ENCODE data around the gene CYP2W1.

The CYP2W1 gene

DNA sequence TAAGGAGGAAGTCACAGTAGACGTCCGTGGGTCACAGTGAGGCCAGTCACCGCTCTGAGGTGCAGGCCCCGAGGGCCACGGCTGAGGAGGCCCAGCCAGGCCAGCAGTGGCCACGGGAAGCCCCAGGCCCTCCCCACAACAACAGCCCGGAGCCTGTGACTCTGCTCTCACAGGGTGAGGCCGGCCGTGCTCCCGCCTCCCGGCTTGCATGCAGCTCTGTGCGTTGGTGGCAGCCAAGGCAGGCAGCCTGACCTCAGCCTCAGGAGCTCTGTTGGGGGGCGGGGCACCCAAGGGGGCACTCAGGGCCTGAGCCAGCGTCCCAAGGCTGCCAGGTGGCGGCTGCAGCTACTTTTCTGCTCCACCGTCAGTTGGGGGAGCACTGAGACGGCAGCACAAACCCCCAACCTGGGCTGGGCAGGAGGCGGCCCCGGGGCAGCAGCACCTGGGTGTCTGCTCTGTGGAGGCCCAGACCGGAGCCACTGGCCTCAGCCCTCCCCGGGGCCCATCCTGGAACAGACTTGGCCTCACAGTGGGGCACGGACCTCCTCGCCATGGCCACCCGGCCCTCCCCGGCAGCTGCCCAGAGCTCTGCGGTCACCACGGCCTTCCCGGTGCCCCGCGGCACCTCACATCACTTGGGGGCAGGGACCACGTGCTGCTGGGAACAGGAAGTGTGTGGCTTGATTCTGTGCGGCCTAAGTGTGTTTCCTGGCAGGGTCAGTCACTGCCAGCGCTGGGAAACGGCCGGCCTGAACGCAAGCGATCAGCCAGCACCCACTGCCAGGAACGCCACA is 13.3 kb downstream of the CYP2W1 start:
- no peak for DNase-seq (ENCODE audit: low read depth in 1 of 2, low spot score in 1 of 2)
- Histone ChIP-seq H3K27me3 (ENCODE audit: insufficient read depth, poor library complexity, severe bottlenecking) (no peaks in the 10 kb centered on the region), H3K4me3 (replicated peaks; ENCODE audit: insufficient read depth, low read length) (no peak overlapping the region), H3K27ac (replicated peaks) (no peak overlapping the region)
- TF ChIP-seq SPI1 (IDR thresholded peaks at IDR 0.05; ENCODE audit: borderline replicate concordance, low read depth): no peak
- TF ChIP-seq, protein P1, sequence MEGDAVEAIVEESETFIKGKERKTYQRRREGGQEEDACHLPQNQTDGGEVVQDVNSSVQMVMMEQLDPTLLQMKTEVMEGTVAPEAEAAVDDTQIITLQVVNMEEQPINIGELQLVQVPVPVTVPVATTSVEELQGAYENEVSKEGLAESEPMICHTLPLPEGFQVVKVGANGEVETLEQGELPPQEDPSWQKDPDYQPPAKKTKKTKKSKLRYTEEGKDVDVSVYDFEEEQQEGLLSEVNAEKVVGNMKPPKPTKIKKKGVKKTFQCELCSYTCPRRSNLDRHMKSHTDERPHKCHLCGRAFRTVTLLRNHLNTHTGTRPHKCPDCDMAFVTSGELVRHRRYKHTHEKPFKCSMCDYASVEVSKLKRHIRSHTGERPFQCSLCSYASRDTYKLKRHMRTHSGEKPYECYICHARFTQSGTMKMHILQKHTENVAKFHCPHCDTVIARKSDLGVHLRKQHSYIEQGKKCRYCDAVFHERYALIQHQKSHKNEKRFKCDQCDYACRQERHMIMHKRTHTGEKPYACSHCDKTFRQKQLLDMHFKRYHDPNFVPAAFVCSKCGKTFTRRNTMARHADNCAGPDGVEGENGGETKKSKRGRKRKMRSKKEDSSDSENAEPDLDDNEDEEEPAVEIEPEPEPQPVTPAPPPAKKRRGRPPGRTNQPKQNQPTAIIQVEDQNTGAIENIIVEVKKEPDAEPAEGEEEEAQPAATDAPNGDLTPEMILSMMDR (IDR thresholded peaks at IDR 0.05; ENCODE audit: insufficient read depth, low read length): no peak
- TF ChIP-seq, protein P2, sequence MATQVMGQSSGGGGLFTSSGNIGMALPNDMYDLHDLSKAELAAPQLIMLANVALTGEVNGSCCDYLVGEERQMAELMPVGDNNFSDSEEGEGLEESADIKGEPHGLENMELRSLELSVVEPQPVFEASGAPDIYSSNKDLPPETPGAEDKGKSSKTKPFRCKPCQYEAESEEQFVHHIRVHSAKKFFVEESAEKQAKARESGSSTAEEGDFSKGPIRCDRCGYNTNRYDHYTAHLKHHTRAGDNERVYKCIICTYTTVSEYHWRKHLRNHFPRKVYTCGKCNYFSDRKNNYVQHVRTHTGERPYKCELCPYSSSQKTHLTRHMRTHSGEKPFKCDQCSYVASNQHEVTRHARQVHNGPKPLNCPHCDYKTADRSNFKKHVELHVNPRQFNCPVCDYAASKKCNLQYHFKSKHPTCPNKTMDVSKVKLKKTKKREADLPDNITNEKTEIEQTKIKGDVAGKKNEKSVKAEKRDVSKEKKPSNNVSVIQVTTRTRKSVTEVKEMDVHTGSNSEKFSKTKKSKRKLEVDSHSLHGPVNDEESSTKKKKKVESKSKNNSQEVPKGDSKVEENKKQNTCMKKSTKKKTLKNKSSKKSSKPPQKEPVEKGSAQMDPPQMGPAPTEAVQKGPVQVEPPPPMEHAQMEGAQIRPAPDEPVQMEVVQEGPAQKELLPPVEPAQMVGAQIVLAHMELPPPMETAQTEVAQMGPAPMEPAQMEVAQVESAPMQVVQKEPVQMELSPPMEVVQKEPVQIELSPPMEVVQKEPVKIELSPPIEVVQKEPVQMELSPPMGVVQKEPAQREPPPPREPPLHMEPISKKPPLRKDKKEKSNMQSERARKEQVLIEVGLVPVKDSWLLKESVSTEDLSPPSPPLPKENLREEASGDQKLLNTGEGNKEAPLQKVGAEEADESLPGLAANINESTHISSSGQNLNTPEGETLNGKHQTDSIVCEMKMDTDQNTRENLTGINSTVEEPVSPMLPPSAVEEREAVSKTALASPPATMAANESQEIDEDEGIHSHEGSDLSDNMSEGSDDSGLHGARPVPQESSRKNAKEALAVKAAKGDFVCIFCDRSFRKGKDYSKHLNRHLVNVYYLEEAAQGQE (IDR thresholded peaks at IDR 0.05; ENCODE audit: insufficient replicate concordance, low read depth): no peak
- TF ChIP-seq POLR2AphosphoS5 (IDR thresholded peaks at IDR 0.05; ENCODE audit: low read depth): no peak
- TF ChIP-seq GABPA (IDR thresholded peaks at IDR 0.05; ENCODE audit: low read depth): no peak

DNA sequence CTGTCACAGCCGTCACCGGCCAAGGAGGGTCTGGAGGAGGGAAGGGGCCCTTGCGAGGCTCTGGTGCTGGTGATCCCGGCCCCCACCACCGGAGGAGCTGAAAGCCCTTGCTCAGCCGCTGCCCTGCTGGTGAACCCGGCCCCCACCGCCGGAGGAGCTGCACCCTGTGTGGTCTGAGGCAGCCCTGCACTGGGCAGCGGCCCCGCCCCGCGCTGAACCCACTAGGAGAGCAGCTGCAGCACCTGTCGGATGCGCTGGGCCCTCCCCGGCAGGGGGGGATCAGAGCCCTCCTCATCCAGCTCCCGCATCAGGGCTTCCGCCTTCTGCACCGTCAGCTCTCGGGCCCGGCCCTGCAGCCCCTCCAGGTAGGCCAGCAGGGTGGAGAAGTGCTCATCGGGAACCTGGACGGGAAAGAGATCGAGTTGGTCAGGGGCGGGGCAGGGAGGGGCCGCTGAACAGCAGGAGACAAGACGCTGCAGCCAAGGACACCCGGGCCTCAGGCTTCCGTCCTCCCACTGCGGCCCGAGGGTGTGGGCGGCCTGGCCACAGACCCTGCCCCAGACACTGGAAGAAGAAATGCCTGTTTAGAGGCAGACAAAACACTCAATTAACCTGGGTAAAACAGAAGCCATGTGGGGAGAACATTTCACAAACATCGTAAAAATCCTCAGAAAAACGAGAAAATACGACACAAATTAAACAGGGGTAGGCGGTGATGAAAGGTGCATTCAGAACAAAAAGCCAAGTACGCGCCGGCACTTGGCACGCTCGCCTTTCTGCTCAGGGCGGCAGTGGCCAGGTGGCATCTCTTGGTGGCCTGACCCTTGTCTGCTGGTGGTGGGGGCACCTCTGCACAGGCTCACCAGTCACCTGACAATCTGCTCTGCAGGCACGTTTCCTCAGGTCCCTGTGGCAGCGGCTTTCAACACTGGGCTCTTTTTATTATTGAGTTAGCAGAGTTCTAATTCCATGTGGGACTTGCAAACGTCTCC is 14.7 kb downstream of the CYP2W1 start:
- Histone ChIP-seq H3K27ac (replicated peaks) (no peak overlapping the region), H3K4me3 (replicated peaks; ENCODE audit: insufficient read depth, low read length) (no peak overlapping the region), H3K27me3 (ENCODE audit: insufficient read depth, poor library complexity, severe bottlenecking) (no peaks in the 10 kb centered on the region)
- DNase-seq (ENCODE audit: low read depth in 1 of 2, low spot score in 1 of 2): no peak
- TF ChIP-seq SPI1 (IDR thresholded peaks at IDR 0.05; ENCODE audit: borderline replicate concordance, low read depth): no peak
- TF ChIP-seq, protein P1 (IDR thresholded peaks at IDR 0.05; ENCODE audit: insufficient read depth, low read length): no peak
- no peak for TF ChIP-seq POLR2AphosphoS5 (IDR thresholded peaks at IDR 0.05; ENCODE audit: low read depth)
- no peak for TF ChIP-seq GABPA (IDR thresholded peaks at IDR 0.05; ENCODE audit: low read depth)
- TF ChIP-seq, protein P2 (IDR thresholded peaks at IDR 0.05; ENCODE audit: insufficient replicate concordance, low read depth): no peak

DNA sequence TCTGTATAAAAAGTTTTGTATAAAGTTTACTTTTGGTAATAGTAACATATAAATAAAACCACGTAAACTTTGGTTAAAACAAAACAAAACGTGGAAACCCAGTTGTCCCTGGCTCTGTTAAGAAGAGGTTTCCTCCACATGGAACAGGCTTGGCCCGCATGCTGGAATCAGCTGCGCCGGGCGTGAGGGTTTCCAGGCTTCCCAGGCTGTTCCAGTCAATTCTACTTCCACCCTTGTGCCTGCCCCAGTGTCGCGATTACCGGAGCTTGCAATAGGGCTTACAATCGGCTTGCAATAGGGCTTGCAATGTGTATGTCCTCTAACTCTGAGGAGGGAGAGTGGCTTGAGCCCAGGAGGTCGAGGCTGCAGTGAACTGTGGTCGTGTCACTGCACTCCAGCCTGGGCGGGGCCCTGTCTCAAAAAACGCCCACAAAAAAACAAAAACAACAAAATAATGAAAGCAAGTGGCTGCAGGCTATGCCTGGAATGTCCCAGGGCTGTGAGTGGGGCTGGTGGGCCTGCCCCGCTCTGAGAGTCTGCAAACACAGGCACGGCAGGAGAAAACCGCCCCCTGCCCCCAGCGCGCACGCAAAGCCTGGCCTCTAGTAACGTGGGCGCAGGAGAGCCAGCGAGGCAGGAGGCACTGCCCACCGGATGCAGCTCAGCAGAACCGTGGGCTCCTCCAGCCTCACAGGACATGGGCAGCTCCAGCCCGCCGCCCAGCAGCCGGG is 16.3 kb downstream of the CYP2W1 start:
- no peak overlapping the region for H3K4me3 ChIP-seq (replicated peaks; ENCODE audit: insufficient read depth, low read length)
- no peak overlapping the region for H3K27ac ChIP-seq (replicated peaks)
- DNase-seq (ENCODE audit: low read depth in 1 of 2, low spot score in 1 of 2): no peak

More for the DNA sequence above, 16.3 kb downstream of the CYP2W1 start:
- H3K27me3 ChIP-seq (ENCODE audit: insufficient read depth, poor library complexity, severe bottlenecking): no peaks in the 10 kb centered on the region
- TF ChIP-seq SPI1 (IDR thresholded peaks at IDR 0.05; ENCODE audit: borderline replicate concordance, low read depth) (no peak), GABPA (IDR thresholded peaks at IDR 0.05; ENCODE audit: low read depth) (no peak)
- TF ChIP-seq, protein P1 (IDR thresholded peaks at IDR 0.05; ENCODE audit: insufficient read depth, low read length): no peak
- TF ChIP-seq, protein P2 (IDR thresholded peaks at IDR 0.05; ENCODE audit: insufficient replicate concordance, low read depth): no peak
